NCI-H2029 (cell line): ENCODE data around the gene RFNG.

Experiments used
- DNase-seq: peaks from one replicate; lab custom pipeline; 2025; lab: John Stamatoyannopoulos, UW

RFNG gene

GRCh38 chr17:81999976-82000802 lies 51.4 kb downstream of the RFNG start:
- DNase-seq = no peak

- DNase-seq = no peak
Measured at GRCh38 chr17:81999587-81999975, 52.0 kb downstream of the RFNG start.

- DNase-seq = no peak
Measured at GRCh38 chr17:81998691-81999438, 52.7 kb downstream of the RFNG start.

DNA sequence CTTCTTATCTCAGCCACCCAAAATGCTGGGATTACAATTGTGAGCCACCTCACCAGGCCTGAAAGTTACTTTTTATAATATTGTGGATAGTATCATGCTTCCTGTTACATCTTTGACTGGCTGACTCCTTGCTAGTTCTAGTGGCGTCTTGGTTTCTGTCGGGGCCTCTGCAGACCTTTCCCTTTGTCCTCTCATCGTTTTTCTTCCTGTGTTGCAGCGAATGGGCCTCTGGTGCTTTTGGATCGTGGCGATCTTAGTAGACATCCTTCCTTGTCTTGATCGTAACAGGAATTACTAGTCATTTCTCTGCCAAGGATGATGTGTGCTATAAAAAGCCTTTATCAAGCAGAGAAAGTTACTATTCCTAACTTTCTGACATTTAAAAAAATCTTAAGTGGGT lies 53.4 kb downstream of the RFNG start:
- DNase-seq = no peak
